Measurements from ENCODE around the gene C5orf58.

GRCh38 chr5:170183816-170184687 lies 48.7 kb upstream of the C5orf58 start:
- TF ChIP-seq PATZ1 (CRISPR knock-in tag; IDR thresholded peaks at IDR 0.05; ENCODE audit: borderline replicate concordance): no peak
- TF ChIP-seq ZNF70 (CRISPR knock-in tag; IDR thresholded peaks at IDR 0.05): no peak
- no peak for TF ChIP-seq CSDC2 (CRISPR knock-in tag; IDR thresholded peaks at IDR 0.05)
- TF ChIP-seq SNAI2 (CRISPR knock-in tag; IDR thresholded peaks at IDR 0.05): no peak
